HEK293 (cell line): ENCODE results near the gene ABTB2.

Experiments
- CTCF ChIA-PET: fragments of 350-600 bp; formaldehyde crosslinking; extraction: SDS; loops from one replicate; lab custom pipeline; 2021; ENCODE audit warnings: antibody characterized with exemption; lab: Yijun Ruan, JAX
- POLR2A ChIA-PET: fragments of 300-600 bp; formaldehyde crosslinking; extraction: SDS; loops from one replicate; lab custom pipeline; 2020; ENCODE audit warnings: antibody characterized with exemption, inconsistent platforms; lab: Yijun Ruan, JAX
- H3K27ac ChIP-seq: fragments of 200-500 bp; sonication (Bioruptor generic); 2 replicates; pipeline ENCODE4 v1.5.1; 2014; ENCODE audit warnings: low read depth, low read length, control low read depth, inconsistent platforms; ENCODE audit errors: extremely low read depth
- H3K36me3 ChIP-seq, 2 experiments: fragments of 200-500 bp in 1 of 2; sonication (Bioruptor generic) in 1 of 2; 1 replicate in 1 of 2; 2 replicates in 1 of 2; pipeline ENCODE4 v1.5.1; 2014 to 2017; ENCODE audit warnings: inconsistent platforms in 2 of 2, low read length in 2 of 2; ENCODE audit not compliant: control insufficient read depth in 2 of 2, insufficient read depth in 1 of 2
- H3K4me1 ChIP-seq: fragments of 200-500 bp; sonication (Bioruptor generic); 2 replicates; pipeline ENCODE4 v1.5.1; 2014; ENCODE audit warnings: mild to moderate bottlenecking, low read length, inconsistent platforms; ENCODE audit not compliant: control insufficient read depth, insufficient read depth
- H3K4me3 ChIP-seq: 2 replicates; pipeline ENCODE4 v1.5.1; 2011; ENCODE audit warnings: low read depth, mild to moderate bottlenecking, control low read depth, low read length, moderate library complexity
- H3K9me3 ChIP-seq: fragments of 200-500 bp; sonication (Bioruptor generic); 2 replicates; pipeline ENCODE4 v1.5.1; 2014; ENCODE audit warnings: low read depth, low read length, inconsistent platforms; ENCODE audit not compliant: control insufficient read depth, insufficient read depth
- ATF2 ChIP-seq: fragments of 450-650 bp; formaldehyde crosslinking; IDR thresholded peaks from 2 replicates; pipeline ENCODE4 v1.5.1; 2016; ENCODE audit warnings: missing biosample characterization, missing genetic modification characterization, low read depth
- PRDM10 ChIP-seq: fragments of 450-650 bp; formaldehyde crosslinking; IDR thresholded peaks from 2 replicates; pipeline ENCODE4 v1.5.1; 2016; ENCODE audit warnings: missing biosample characterization, missing genetic modification characterization
- REST ChIP-seq: fragments of 450-650 bp; formaldehyde crosslinking; IDR thresholded peaks from 2 replicates; pipeline ENCODE4 v1.5.1; 2016; ENCODE audit warnings: missing biosample characterization, missing genetic modification characterization
- SCRT2 ChIP-seq: fragments of 450-650 bp; formaldehyde crosslinking; IDR thresholded peaks from 2 replicates; pipeline ENCODE4 v1.5.1; 2016; ENCODE audit warnings: missing biosample characterization, missing genetic modification characterization
- SP3 ChIP-seq: fragments of 450-650 bp; formaldehyde crosslinking; IDR thresholded peaks from 2 replicates; pipeline ENCODE4 v1.5.1; 2016; ENCODE audit warnings: missing biosample characterization, missing genetic modification characterization
- SP7 ChIP-seq: fragments of 450-650 bp; formaldehyde crosslinking; IDR thresholded peaks from 2 replicates; pipeline ENCODE4 v1.5.1; 2016; ENCODE audit warnings: missing biosample characterization, missing genetic modification characterization
- TCF7L2 ChIP-seq: IDR thresholded peaks from 2 replicates; pipeline ENCODE4 v1.6.1; 2011; ENCODE audit warnings: low read depth, mild to moderate bottlenecking, inconsistent platforms, low read length, moderate library complexity, borderline replicate concordance
- ZBTB1 ChIP-seq: fragments of 450-650 bp; formaldehyde crosslinking; IDR thresholded peaks from 2 replicates; pipeline ENCODE4 v1.5.1; 2016; ENCODE audit warnings: missing biosample characterization, missing genetic modification characterization
- ZBTB26 ChIP-seq: fragments of 450-650 bp; formaldehyde crosslinking; optimal IDR thresholded peaks from 2 replicates; pipeline ENCODE3; 2016; ENCODE audit warnings: missing biosample characterization, mild to moderate bottlenecking, missing genetic modification characterization
- ZNF112 ChIP-seq: fragments of 450-650 bp; formaldehyde crosslinking; IDR thresholded peaks from 2 replicates; pipeline ENCODE4 v1.5.0; 2017; ENCODE audit warnings: missing biosample characterization, missing genetic modification characterization
- ZNF114 ChIP-seq: fragments of 450-650 bp; formaldehyde crosslinking; IDR thresholded peaks from 2 replicates; pipeline ENCODE4 v1.5.0; 2017; ENCODE audit warnings: missing biosample characterization, missing genetic modification characterization
- ZNF169 ChIP-seq: fragments of 450-650 bp; formaldehyde crosslinking; IDR thresholded peaks from 2 replicates; pipeline ENCODE4 v1.5.1; 2016; ENCODE audit warnings: missing biosample characterization, missing genetic modification characterization
- ZNF18 ChIP-seq: fragments of 450-650 bp; formaldehyde crosslinking; IDR thresholded peaks from 2 replicates; pipeline ENCODE4 v1.5.1; 2016; ENCODE audit warnings: missing biosample characterization, missing genetic modification characterization
- ZNF221 ChIP-seq: fragments of 450-650 bp; formaldehyde crosslinking; IDR thresholded peaks from 2 replicates; pipeline ENCODE4 v1.5.1; 2017; ENCODE audit warnings: missing biosample characterization, missing genetic modification characterization, borderline replicate concordance
- ZNF292 ChIP-seq: fragments of 450-650 bp; formaldehyde crosslinking; IDR thresholded peaks from 2 replicates; pipeline ENCODE4 v1.5.1; 2016; ENCODE audit warnings: low read depth, missing biosample characterization, missing genetic modification characterization, borderline replicate concordance
- ZNF600 ChIP-seq: fragments of 450-650 bp; formaldehyde crosslinking; IDR thresholded peaks from 2 replicates; pipeline ENCODE4 v1.5.1; 2016; ENCODE audit warnings: missing biosample characterization, missing genetic modification characterization
- ZNF707 ChIP-seq: fragments of 450-650 bp; formaldehyde crosslinking; IDR thresholded peaks from 2 replicates; pipeline ENCODE4 v1.5.1; 2016; ENCODE audit warnings: missing biosample characterization, missing genetic modification characterization
- ZNF76 ChIP-seq: fragments of 450-650 bp; formaldehyde crosslinking; IDR thresholded peaks from 2 replicates; pipeline ENCODE4; 2016; ENCODE audit warnings: low read depth, missing biosample characterization, missing genetic modification characterization, borderline replicate concordance
- ZNF843 ChIP-seq: fragments of 450-650 bp; formaldehyde crosslinking; IDR thresholded peaks from 2 replicates; pipeline ENCODE4 v1.5.1; 2016; ENCODE audit warnings: missing biosample characterization, missing genetic modification characterization
- ZSCAN23 ChIP-seq: fragments of 450-650 bp; formaldehyde crosslinking; IDR thresholded peaks from 2 replicates; pipeline ENCODE4 v1.5.1; 2016; ENCODE audit warnings: missing biosample characterization, missing genetic modification characterization

ABTB2 gene

GRCh38 chr11:34256626-34257025, 101.2 kb downstream of the ABTB2 start (continued):
- TF ChIP-seq ZNF221 (no peak), ZNF114 (tag by site-specific recombination) (no peak), ZNF707 (tag by site-specific recombination) (no peak), ZNF76 (no peak), ZNF169 (tag by site-specific recombination) (no peak)

GRCh38 chr11:34256150-34256549, 101.7 kb downstream of the ABTB2 start:
- ChIA-PET POLR2A (no interaction called here), CTCF (no interaction called here)
- TF ChIP-seq REST (tag by site-specific recombination) (0 out of 2 replicates have a peak, but pooled peaks have one; percentile 34), ZNF18 (tag by site-specific recombination) (no peak)

GRCh38 chr11:34255101-34255500, 102.7 kb downstream of the ABTB2 start:
- Histone ChIP-seq H3K9me3 (no peaks in the 10 kb centered on the region), H3K27ac (no peak overlapping the region), H3K4me3 (no peak overlapping the region), H3K4me1 (0 out of 2 replicates have a peak, but pooled peaks cover 2% of the 10 kb centered on the region), H3K36me3 (no peaks in the 10 kb centered on the region)
- CTCF ChIA-PET: interaction anchor here (0.6 kb wide), 2 partner anchors 28 to 1132 kb away, joined by 3 read pairs; no protein-coding TSS in a partner anchor
- TF ChIP-seq ZBTB1: no peak
- no peak for TF ChIP-seq TCF7L2
- TF ChIP-seq ZBTB26 (tag by site-specific recombination): no peak
- no peak for TF ChIP-seq ATF2
- TF ChIP-seq ZNF292 (tag by site-specific recombination): no peak
- TF ChIP-seq ZNF112 (tag by site-specific recombination): no peak
- TF ChIP-seq SP3 (tag by site-specific recombination): no peak
- TF ChIP-seq PRDM10 (tag by site-specific recombination): no peak
- TF ChIP-seq SP7 (tag by site-specific recombination): no peak
- no peak for TF ChIP-seq ZSCAN23 (tag by site-specific recombination)
- TF ChIP-seq ZNF843: no peak
- no peak for TF ChIP-seq SCRT2
- no peak for TF ChIP-seq ZNF600
- POLR2A ChIA-PET: no interaction called here

More at GRCh38 chr11:34256150-34256549, 101.7 kb downstream of the ABTB2 start:
- Histone ChIP-seq H3K36me3 (no peaks in the 10 kb centered on the region), H3K27ac (no peak overlapping the region), H3K4me3 (no peak overlapping the region), H3K4me1 (0 out of 2 replicates have a peak, but pooled peaks cover 2% of the 10 kb centered on the region), H3K9me3 (no peaks in the 10 kb centered on the region)
